Activated CD8-positive, alpha-beta T cell treated with anti-CD3 and anti-CD28 coated beads, Interleukin-2, amount 10 ng/mL, durations not matched to agents 7 days and 5 days (primary cell): ENCODE results near the gene MCRS1. TPM values are rescaled to one million over a fixed set of nuclear protein-coding genes. Genes with fewer than 3 reads are reported as not detected.

Experiments
- ATAC-seq: fragments of 150-1000 bp; cut with Tn5 transposase; one replicate; pipeline ENCODE4 v1.10.0; 2021; ENCODE audit warnings: moderate library complexity
- CTCF ChIA-PET: fragments of 350-600 bp; sonication (Branson Sonifier 250); formaldehyde crosslinking; loops from one replicate; lab custom pipeline; 2021; ENCODE audit warnings: antibody characterized with exemption; lab: Charles Lee
- POLR2A ChIA-PET: fragments of 350-600 bp; sonication (Branson Sonifier 250); formaldehyde crosslinking; loops from one replicate; lab custom pipeline; 2021; ENCODE audit warnings: antibody characterized with exemption; lab: Charles Lee
- DNase-seq: peaks from one replicate; pipeline ENCODE4 v3.0.0-alpha.2; 2020
- H3K27ac Mint-ChIP-seq: one replicate; pipeline ENCODE4 v1.8.0; 2021; ENCODE audit warnings: mild to moderate bottlenecking, mixed read lengths
- H3K27me3 Mint-ChIP-seq: one replicate; pipeline ENCODE4 v1.8.0; 2021; ENCODE audit warnings: low read depth, mixed read lengths
- H3K36me3 Mint-ChIP-seq: one replicate; pipeline ENCODE4 v1.8.0; 2021; ENCODE audit warnings: low read depth, mixed read lengths
- H3K4me1 Mint-ChIP-seq: one replicate; pipeline ENCODE4 v1.8.0; 2021; ENCODE audit warnings: low read depth, mixed read lengths
- H3K4me3 Mint-ChIP-seq: one replicate; pipeline ENCODE4 v1.8.0; 2021; ENCODE audit warnings: mild to moderate bottlenecking, mixed read lengths
- H3K9me3 Mint-ChIP-seq: one replicate; pipeline ENCODE4 v1.8.0; 2022; ENCODE audit warnings: mixed read lengths; ENCODE audit not compliant: insufficient read depth
- total RNA-seq, 2 experiments: library from RNA; stranded (reverse); gene quantifications; one replicate each; pipeline ENCODE4 v1.2.3, GENCODE V29; 2021

MCRS1 gene
- total RNA-seq, 2 experiments from 2014 or later: 85.9 to 86.1 TPM

- Mint-ChIP-seq H3K27ac (no peak overlapping the region), H3K27me3 (no peaks in the 10 kb centered on the region), H3K4me3 (no peak overlapping the region), H3K9me3 (no peaks in the 10 kb centered on the region), H3K4me1 (peaks cover 2% of the 10 kb centered on the region), H3K36me3 (no peaks in the 10 kb centered on the region)
- ChIA-PET POLR2A (no interaction called here), CTCF (interaction anchor here (0.9 to 2.5 kb wide), 3 partner anchors 19 to 45 kb away, joined by 3 to 7 read pairs (median 6); partner anchors contain the start of gene PRPF40B)
- DNase-seq (no peak), ATAC-seq (no peak)
Measured at GRCh38 chr12:49599961-49600360, 32.0 kb upstream of the MCRS1 start.

- H3K9me3 Mint-ChIP-seq: no peaks in the 10 kb centered on the region
- H3K4me3 Mint-ChIP-seq: no peak overlapping the region
- ChIA-PET POLR2A (interaction anchor here (0.5 kb wide), 1 partner anchor 347 kb away, joined by 3 read pairs; no protein-coding TSS in a partner anchor), CTCF (no interaction called here)
- no peak overlapping the region for H3K27ac Mint-ChIP-seq
- no peak for DNase-seq
- no peaks in the 10 kb centered on the region for H3K4me1 Mint-ChIP-seq
- no peak for ATAC-seq
- no peaks in the 10 kb centered on the region for H3K27me3 Mint-ChIP-seq
- peaks cover 2% of the 10 kb centered on the region for H3K36me3 Mint-ChIP-seq
Measured at GRCh38 chr12:49598527-49598926, 30.6 kb upstream of the MCRS1 start.

- Mint-ChIP-seq H3K4me1 (peaks cover 6% of the 10 kb centered on the region), H3K36me3 (peaks cover 10% of the 10 kb centered on the region), H3K27me3 (no peaks in the 10 kb centered on the region), H3K27ac (no peak overlapping the region), H3K4me3 (no peak overlapping the region), H3K9me3 (no peaks in the 10 kb centered on the region)
- POLR2A ChIA-PET: no interaction called here
- CTCF ChIA-PET: no interaction called here
- no peak for ATAC-seq
- DNase-seq: no peak
Measured at GRCh38 chr12:49588721-49589516, 21.0 kb upstream of the MCRS1 start.

GRCh38 chr12:49588281-49588680, 20.3 kb upstream of the MCRS1 start:
- POLR2A ChIA-PET: no interaction called here
- Mint-ChIP-seq H3K4me1 (peaks cover 6% of the 10 kb centered on the region), H3K4me3 (no peak overlapping the region), H3K27me3 (no peaks in the 10 kb centered on the region), H3K36me3 (peaks cover 10% of the 10 kb centered on the region), H3K27ac (no peak overlapping the region), H3K9me3 (no peaks in the 10 kb centered on the region)
- DNase-seq (no peak), ATAC-seq (peak; percentile 33)
- CTCF ChIA-PET: no interaction called here

- POLR2A ChIA-PET: no interaction called here
Measured at GRCh38 chr12:49587174-49587908, 19.4 kb upstream of the MCRS1 start.

GRCh38 chr12:49585477-49586459, 17.8 kb upstream of the MCRS1 start:
- Mint-ChIP-seq H3K4me3 (no peak overlapping the region), H3K27me3 (no peaks in the 10 kb centered on the region), H3K9me3 (no peaks in the 10 kb centered on the region), H3K36me3 (peaks cover 6% of the 10 kb centered on the region), H3K27ac (no peak overlapping the region), H3K4me1 (peaks cover 13% of the 10 kb centered on the region)
- ChIA-PET CTCF (no interaction called here), POLR2A (no interaction called here)
- ATAC-seq (no peak), DNase-seq (no peak)

More at GRCh38 chr12:49587174-49587908, 19.4 kb upstream of the MCRS1 start:
- ATAC-seq: no peak
- CTCF ChIA-PET: no interaction called here
- peaks cover 10% of the 10 kb centered on the region for H3K36me3 Mint-ChIP-seq
- no peak for DNase-seq
- no peaks in the 10 kb centered on the region for H3K27me3 Mint-ChIP-seq
- no peak overlapping the region for H3K4me3 Mint-ChIP-seq
- no peak overlapping the region for H3K27ac Mint-ChIP-seq
- H3K4me1 Mint-ChIP-seq: peaks cover 6% of the 10 kb centered on the region
- no peaks in the 10 kb centered on the region for H3K9me3 Mint-ChIP-seq

- peaks cover 20% of the 10 kb centered on the region for H3K4me1 Mint-ChIP-seq
- no peaks in the 10 kb centered on the region for H3K27me3 Mint-ChIP-seq
- H3K4me3 Mint-ChIP-seq: no peak overlapping the region
- POLR2A ChIA-PET: no interaction called here
- CTCF ChIA-PET: interaction anchor here (0.9 kb wide), 1 partner anchor 226 kb away, joined by 3 read pairs; no protein-coding TSS in a partner anchor
- ATAC-seq: no peak
- H3K9me3 Mint-ChIP-seq: no peaks in the 10 kb centered on the region
- peaks cover 1% of the 10 kb centered on the region for H3K36me3 Mint-ChIP-seq
- DNase-seq: no peak
- H3K27ac Mint-ChIP-seq: no peak overlapping the region
Measured at GRCh38 chr12:49584591-49584990, 16.6 kb upstream of the MCRS1 start.

- Mint-ChIP-seq H3K4me3 (no peak overlapping the region), H3K27ac (no peak overlapping the region), H3K27me3 (no peaks in the 10 kb centered on the region), H3K36me3 (peaks cover 3% of the 10 kb centered on the region), H3K4me1 (peaks cover 16% of the 10 kb centered on the region), H3K9me3 (no peaks in the 10 kb centered on the region)
- ChIA-PET POLR2A (no interaction called here), CTCF (interaction anchor here (0.7 to 8.3 kb wide), 4 partner anchors 12 to 225 kb away, joined by 3 to 62 read pairs (median 4); no protein-coding TSS in a partner anchor)
- no peak for ATAC-seq
- no peak for DNase-seq
Measured at GRCh38 chr12:49583366-49584094, 15.6 kb upstream of the MCRS1 start.

- DNase-seq (no peak), ATAC-seq (no peak)
- no peak overlapping the region for H3K4me3 Mint-ChIP-seq
- ChIA-PET CTCF (interaction anchor here (0.7 to 8.3 kb wide), 5 partner anchors 12 to 225 kb away, joined by 3 to 62 read pairs (median 4); no protein-coding TSS in a partner anchor), POLR2A (no interaction called here)
- peaks cover 3% of the 10 kb centered on the region for H3K36me3 Mint-ChIP-seq
- peaks cover 14% of the 10 kb centered on the region for H3K4me1 Mint-ChIP-seq
- H3K27me3 Mint-ChIP-seq: no peaks in the 10 kb centered on the region
- H3K9me3 Mint-ChIP-seq: no peaks in the 10 kb centered on the region
- no peak overlapping the region for H3K27ac Mint-ChIP-seq
Measured at GRCh38 chr12:49582850-49583249, 14.9 kb upstream of the MCRS1 start.

- Mint-ChIP-seq H3K27me3 (no peaks in the 10 kb centered on the region), H3K9me3 (no peaks in the 10 kb centered on the region), H3K36me3 (peaks cover 3% of the 10 kb centered on the region), H3K27ac (no peak overlapping the region), H3K4me3 (no peak overlapping the region), H3K4me1 (peaks cover 14% of the 10 kb centered on the region)
- DNase-seq: no peak
- ChIA-PET POLR2A (no interaction called here), CTCF (interaction anchor here (0.9 to 8.3 kb wide), 10 partner anchors 9 to 234 kb away, joined by 3 to 62 read pairs (median 4); partner anchors contain the start of gene PRPF40B)
- no peak for ATAC-seq
Measured at GRCh38 chr12:49582201-49582600, 14.3 kb upstream of the MCRS1 start.
